AG10803 (cell line): ENCODE data around the gene GNB2.

Experiments used
- DNase-seq: peaks from one replicate; pipeline ENCODE4 v3.0.0; 2010; ENCODE audit warnings: low read depth
- H3K4me3 ChIP-seq: 2 replicates; pipeline ENCODE4 v1.5.1; 2011; ENCODE audit warnings: mild to moderate bottlenecking, low read length, control low read depth
- TF ChIP-seq, protein P1 (sequence below): conservative IDR thresholded peaks from 2 replicates; pipeline ENCODE4 v1.5.1; 2011; ENCODE audit warnings: mild to moderate bottlenecking, low read length, control low read depth, inconsistent platforms

The GNB2 gene

DNA sequence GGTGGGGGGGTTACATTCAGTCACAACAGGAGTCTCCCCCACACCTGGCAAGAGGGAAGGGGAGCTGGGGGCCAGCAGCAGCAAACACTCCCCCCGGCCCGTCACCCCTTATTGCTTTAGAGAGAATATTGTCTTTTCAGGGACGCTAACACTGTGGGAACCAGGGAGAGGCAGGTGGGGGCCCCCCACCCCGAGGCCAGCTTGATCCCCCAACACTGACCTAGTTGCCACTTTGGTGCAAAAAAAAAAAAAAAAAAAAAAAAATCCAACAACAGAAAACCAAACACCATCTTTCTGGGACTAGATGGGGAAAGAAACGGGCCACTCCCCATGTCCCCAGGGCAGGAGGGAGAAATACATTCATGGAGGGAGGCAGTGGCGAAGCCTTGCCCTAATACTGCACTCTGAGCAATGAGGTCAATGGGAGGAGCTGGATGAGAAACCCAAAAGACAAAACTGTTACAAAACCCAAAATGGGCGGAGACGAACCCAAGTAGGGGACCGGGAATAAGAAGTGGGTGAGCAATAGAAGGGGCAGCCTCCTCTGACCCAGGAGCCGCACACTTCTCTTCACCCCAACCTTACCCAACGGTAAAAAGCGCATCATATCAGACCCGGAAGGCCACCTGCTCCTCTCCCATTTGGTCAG, 6.5 kb downstream of the GNB2 start:
- peak; percentile 38 for DNase-seq
- H3K4me3 ChIP-seq = no peak overlapping the region
- TF ChIP-seq, protein P1, sequence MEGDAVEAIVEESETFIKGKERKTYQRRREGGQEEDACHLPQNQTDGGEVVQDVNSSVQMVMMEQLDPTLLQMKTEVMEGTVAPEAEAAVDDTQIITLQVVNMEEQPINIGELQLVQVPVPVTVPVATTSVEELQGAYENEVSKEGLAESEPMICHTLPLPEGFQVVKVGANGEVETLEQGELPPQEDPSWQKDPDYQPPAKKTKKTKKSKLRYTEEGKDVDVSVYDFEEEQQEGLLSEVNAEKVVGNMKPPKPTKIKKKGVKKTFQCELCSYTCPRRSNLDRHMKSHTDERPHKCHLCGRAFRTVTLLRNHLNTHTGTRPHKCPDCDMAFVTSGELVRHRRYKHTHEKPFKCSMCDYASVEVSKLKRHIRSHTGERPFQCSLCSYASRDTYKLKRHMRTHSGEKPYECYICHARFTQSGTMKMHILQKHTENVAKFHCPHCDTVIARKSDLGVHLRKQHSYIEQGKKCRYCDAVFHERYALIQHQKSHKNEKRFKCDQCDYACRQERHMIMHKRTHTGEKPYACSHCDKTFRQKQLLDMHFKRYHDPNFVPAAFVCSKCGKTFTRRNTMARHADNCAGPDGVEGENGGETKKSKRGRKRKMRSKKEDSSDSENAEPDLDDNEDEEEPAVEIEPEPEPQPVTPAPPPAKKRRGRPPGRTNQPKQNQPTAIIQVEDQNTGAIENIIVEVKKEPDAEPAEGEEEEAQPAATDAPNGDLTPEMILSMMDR = no peak

DNA sequence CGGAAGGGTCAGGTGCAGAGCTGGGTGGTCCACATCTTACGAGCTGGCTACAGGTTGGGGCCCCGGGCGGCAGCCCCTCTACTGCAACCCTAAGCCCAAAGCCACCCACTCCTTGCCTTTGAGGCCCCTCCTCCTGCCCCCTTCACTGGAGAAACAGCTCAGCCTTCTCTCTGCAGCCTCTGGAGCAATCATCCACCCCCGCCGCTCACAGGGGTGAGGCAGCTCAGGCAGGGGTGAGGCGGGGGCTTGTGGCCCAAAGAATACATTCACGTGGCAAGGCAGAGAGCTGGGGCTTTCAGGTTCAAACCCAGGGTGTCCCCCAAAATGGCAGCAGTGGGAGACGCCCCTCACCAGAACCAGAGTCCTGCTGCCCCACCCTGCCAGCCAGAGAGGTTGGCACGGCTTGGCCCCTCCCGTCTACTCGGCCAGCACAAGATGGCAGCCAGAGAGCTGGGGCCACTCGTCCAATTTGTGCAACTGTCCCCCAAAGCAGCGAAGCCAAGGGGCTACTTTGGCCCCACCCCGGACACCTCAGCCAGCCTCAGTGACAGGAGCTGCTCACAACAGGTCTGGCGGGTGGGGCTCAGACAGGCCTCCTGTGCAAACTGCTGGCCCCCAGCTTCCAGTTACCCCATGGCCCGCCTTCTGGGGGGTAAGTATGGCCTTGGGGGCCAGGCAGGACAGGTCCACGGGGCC, 7.2 kb downstream of the GNB2 start:
- DNase-seq = no peak
- TF ChIP-seq, protein P1 = no peak
- H3K4me3 ChIP-seq = no peak overlapping the region

DNA sequence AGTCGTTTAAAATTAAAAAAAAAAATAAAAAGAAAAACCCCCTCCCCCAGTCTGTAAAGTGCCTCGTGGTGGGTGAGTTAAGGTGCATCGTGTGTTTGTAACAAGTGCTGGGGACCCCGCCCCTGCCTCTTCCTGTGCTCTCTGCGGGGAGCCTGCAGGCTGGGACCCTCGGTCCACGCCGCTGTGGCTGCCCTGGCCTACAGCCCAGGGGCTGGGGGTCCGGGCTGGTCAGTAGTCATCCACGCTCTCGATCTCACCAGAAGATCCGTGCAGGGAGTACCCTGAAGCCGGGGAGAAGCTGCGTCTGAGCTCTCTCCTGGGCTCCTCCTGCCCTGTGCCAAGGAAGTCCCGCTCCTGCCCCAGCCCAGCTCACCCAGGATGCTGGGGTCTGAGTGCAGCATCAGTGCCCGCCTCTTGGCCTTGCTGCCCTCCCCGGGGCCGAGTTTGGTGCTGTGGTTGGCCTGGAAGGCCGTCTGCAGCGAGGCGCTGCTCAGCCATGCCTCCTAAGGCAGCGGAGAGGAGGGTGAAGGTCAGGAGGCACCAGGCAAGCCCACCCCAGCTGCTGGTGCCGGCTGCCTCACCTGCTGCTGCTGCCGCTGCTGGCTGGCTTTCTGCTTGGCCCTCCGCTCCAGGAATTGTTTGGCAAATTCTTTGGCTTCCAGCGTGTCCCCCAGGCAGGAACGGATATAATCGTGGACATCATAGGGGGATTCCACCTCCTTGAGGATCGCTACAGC, 8.1 kb downstream of the GNB2 start:
- no peak overlapping the region for H3K4me3 ChIP-seq
- TF ChIP-seq, protein P1 = no peak
- DNase-seq = no peak

DNA sequence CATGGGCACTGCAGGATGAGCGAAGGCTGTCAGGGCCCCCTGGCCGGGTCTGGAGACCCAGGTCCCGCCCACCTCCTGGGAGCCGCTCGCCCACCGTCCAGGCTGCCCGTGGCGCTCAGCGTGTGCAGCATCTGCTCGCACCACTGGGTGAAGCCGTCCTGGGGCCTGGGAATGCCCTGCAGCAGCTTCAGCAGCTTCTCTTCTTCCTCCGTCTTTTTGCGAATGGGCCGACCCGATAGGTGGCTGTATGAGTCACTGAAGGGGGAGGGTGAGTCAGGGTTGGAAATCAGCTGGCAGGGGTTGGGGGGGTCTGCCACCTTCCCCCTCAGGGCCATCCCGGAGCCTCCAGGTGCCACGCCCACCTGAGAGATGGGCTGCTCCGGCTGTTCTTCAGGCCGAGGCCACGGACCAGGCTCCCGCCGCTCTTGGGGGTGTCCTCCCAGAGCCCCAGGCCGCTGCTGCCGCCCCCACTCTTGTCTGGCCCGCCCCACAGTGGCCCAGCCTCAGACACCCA, 8.7 kb downstream of the GNB2 start:
- DNase-seq = no peak
- TF ChIP-seq, protein P1 = no peak
- no peak overlapping the region for H3K4me3 ChIP-seq

DNA sequence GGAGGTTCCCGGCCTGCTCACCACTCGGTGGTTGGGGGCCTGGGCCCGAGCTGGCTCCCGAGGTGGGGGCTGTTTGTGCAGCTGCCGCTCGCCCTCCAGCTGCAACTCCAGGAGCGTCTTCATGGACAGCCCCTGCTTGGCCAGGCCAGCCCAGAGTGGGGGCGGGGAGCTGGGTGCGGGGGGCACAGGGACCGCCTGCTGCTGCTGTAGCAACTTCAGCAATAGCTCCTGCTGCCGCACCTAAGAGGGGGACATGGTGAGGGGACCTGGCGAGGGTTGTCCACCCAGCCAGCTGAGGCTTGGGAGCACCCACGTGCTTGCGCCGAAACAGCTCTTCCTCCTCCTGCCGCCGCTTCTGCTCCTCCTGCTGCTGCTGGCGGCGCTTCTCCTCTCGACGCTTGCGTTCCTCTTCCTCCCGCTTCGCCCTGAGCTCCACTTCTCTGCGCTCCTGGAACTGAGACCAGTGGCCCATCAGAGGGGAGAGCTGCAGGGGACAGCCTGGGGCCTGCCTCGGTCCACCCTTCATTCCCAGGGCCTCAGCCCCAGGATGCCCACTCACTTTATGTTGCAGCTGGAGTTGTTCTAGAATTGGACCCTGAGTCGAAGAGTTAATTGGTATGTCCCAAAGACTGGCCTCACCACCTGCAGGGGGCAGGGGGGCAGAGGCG, 9.6 kb downstream of the GNB2 start:
- DNase-seq = no peak
- TF ChIP-seq, protein P1 = no peak
- no peak overlapping the region for H3K4me3 ChIP-seq

DNA sequence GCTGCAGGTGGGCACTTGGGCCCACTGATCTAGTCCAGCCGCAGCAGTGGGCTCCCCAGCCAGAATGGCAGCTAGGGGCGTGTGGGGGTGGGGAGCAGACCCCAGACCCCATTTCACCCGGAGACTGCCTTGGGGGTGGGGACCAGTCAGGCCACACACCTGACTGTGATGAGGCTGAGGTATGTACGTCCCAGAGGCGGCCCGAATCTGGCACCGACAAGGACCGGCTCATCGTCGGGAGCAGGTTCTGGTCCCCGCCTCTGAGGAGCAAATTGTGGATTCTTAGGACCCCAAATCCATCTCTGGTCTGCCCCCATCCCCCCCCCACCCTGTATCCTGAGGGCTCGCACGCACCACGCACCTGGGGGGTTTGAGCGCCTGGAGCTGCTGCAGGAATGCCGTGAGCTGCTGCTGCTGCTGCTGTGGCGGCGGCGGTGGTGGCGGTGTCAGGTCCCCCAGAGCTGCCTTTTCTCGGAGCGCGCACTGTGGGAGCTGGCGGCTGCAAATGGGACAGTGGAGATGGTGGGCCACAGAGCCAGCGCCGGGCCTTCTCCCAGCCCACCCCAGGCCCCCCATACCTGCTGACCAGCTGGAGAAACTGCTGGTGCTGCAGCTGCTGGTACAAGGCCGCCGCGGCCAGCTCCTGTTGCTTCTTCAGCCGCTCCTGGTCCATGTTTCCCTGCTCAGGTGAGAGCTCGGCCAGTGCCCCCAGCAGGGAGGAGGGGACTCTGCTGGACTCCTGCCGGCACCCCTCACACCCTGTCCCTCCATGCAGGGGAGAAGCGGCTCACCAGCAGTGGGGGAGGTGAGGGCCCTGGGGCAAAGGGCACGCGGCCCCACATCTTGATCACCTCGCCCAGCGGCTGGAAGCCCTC, 10.4 kb downstream of the GNB2 start:
- DNase-seq = no peak
- no peak overlapping the region for H3K4me3 ChIP-seq
- TF ChIP-seq, protein P1 = no peak
